Measurements from ENCODE around the gene EEFSEC. TPM values are rescaled to one million over a fixed set of nuclear protein-coding genes. Genes with fewer than 3 reads are reported as not detected.

EEFSEC gene
- total and polyA plus RNA-seq, 2 experiments from 2014 or later: 26.7 to 47.9 TPM

GRCh38 chr3:128201158-128201755 is 48.0 kb downstream of the EEFSEC start:
- peaks cover 21% of the 10 kb centered on the region for H3K4me1 ChIP-seq (ENCODE audit: low read depth)
- no peak overlapping the region for H3K27ac ChIP-seq
- no peaks in the 10 kb centered on the region for H3K9me3 ChIP-seq (ENCODE audit: low read depth)
- no peaks in the 10 kb centered on the region for H3K27me3 ChIP-seq
- H3K4me3 ChIP-seq: no peak overlapping the region
- DNase-seq (ENCODE audit: low read depth in 1 of 2, low spot score in 1 of 2): no peak
- no peak for TF ChIP-seq CTCF (IDR thresholded peaks at IDR 0.05; ENCODE audit: low read depth, low read length)
- H3K36me3 ChIP-seq: no peaks in the 10 kb centered on the region

GRCh38 chr3:128203169-128203568 is 49.9 kb downstream of the EEFSEC start:
- Histone ChIP-seq H3K4me1 (ENCODE audit: low read depth) (peaks cover 26% of the 10 kb centered on the region), H3K36me3 (no peaks in the 10 kb centered on the region), H3K9me3 (ENCODE audit: low read depth) (no peaks in the 10 kb centered on the region), H3K27ac (peak overlapping the region; percentile 7), H3K4me3 (no peak overlapping the region), H3K27me3 (no peaks in the 10 kb centered on the region)
- no peak for TF ChIP-seq CTCF (IDR thresholded peaks at IDR 0.05; ENCODE audit: low read depth, low read length)
- DNase-seq (ENCODE audit: low read depth in 1 of 2, low spot score in 1 of 2): no peak

- Histone ChIP-seq H3K27me3 (no peaks in the 10 kb centered on the region), H3K9me3 (ENCODE audit: low read depth) (no peaks in the 10 kb centered on the region), H3K4me1 (ENCODE audit: low read depth) (peaks cover 28% of the 10 kb centered on the region), H3K27ac (no peak overlapping the region), H3K4me3 (no peak overlapping the region), H3K36me3 (no peaks in the 10 kb centered on the region)
- DNase-seq (ENCODE audit: low read depth in 1 of 2, low spot score in 1 of 2): peak in 1 of 2 donors; percentile 7
- TF ChIP-seq CTCF (IDR thresholded peaks at IDR 0.05; ENCODE audit: low read depth, low read length): no peak
Observed at GRCh38 chr3:128205558-128206145, 52.4 kb downstream of the EEFSEC start.

- H3K4me1 ChIP-seq (ENCODE audit: low read depth): peaks cover 26% of the 10 kb centered on the region
- no peak overlapping the region for H3K4me3 ChIP-seq
- no peaks in the 10 kb centered on the region for H3K27me3 ChIP-seq
- no peak overlapping the region for H3K27ac ChIP-seq
- no peak for TF ChIP-seq CTCF (IDR thresholded peaks at IDR 0.05; ENCODE audit: low read depth, low read length)
- no peaks in the 10 kb centered on the region for H3K36me3 ChIP-seq
- no peaks in the 10 kb centered on the region for H3K9me3 ChIP-seq (ENCODE audit: low read depth)
- peak in 1 of 2 donors; percentile 43 for DNase-seq (ENCODE audit: low read depth in 1 of 2, low spot score in 1 of 2)
Observed at GRCh38 chr3:128207951-128208350, 54.7 kb downstream of the EEFSEC start.

GRCh38 chr3:128210711-128211110 is 57.4 kb downstream of the EEFSEC start:
- H3K4me1 ChIP-seq (ENCODE audit: low read depth): peaks cover 13% of the 10 kb centered on the region
- H3K36me3 ChIP-seq: no peaks in the 10 kb centered on the region
- H3K27me3 ChIP-seq: no peaks in the 10 kb centered on the region
- H3K4me3 ChIP-seq: no peak overlapping the region
- no peak overlapping the region for H3K27ac ChIP-seq
- no peaks in the 10 kb centered on the region for H3K9me3 ChIP-seq (ENCODE audit: low read depth)
- DNase-seq (ENCODE audit: low read depth in 1 of 2, low spot score in 1 of 2): no peak
- no peak for TF ChIP-seq CTCF (IDR thresholded peaks at IDR 0.05; ENCODE audit: low read depth, low read length)

Data from cardiac muscle cell (in vitro differentiated cells and primary cell).